A673 (cell line): ENCODE measurements around the gene COQ8A.

Experiments used
- CTCF ChIP-seq: fragments of 300-800, 200-600 bp; sonication (generic); conservative IDR thresholded peaks from 2 replicates; pipeline ENCODE4 v1.5.1; 2017; ENCODE audit warnings: low read depth, mild to moderate bottlenecking, antibody characterized with exemption, low read length, moderate library complexity, mixed read lengths
- EZH2 ChIP-seq: fragments of 200-600 bp; sonication (generic); IDR thresholded peaks from 2 replicates; pipeline ENCODE4 v1.6.1; 2017; ENCODE audit warnings: borderline replicate concordance, low read depth, mild to moderate bottlenecking, mixed read lengths, antibody characterized with exemption, low read length; ENCODE audit not compliant: poor library complexity, severe bottlenecking

- TF ChIP-seq CTCF (no peak), EZH2 (no peak)
Observed at GRCh38 chr1:226952118-226952441, 12.0 kb downstream of the COQ8A start.
